Mucosa of stomach (tissue), 1 donor: ENCODE measurements around the gene DERA.

Experiments
- H3K27me3 ChIP-seq: one replicate; pipeline ENCODE4 v1.7.0; 2013; ENCODE audit warnings: mild to moderate bottlenecking, low read length; ENCODE audit not compliant: control insufficient read depth, insufficient read depth
- H3K36me3 ChIP-seq: one replicate; pipeline ENCODE4 v1.7.0; 2013; ENCODE audit warnings: low read length; ENCODE audit not compliant: control insufficient read depth, insufficient read depth
- H3K4me1 ChIP-seq: one replicate; pipeline ENCODE4 v1.7.0; 2013; ENCODE audit warnings: mild to moderate bottlenecking, low read length; ENCODE audit not compliant: control insufficient read depth, insufficient read depth
- H3K4me3 ChIP-seq: one replicate; pipeline ENCODE4 v1.7.0; 2013; ENCODE audit warnings: low read length
- H3K9ac ChIP-seq: one replicate; pipeline ENCODE4 v1.7.0; 2013; ENCODE audit warnings: mild to moderate bottlenecking, low read length, moderate library complexity
- H3K9me3 ChIP-seq: one replicate; pipeline ENCODE4 v1.7.0; 2013; ENCODE audit warnings: mild to moderate bottlenecking, low read length, moderate library complexity; ENCODE audit not compliant: control insufficient read depth
- donor health status: Pancreatic carcinoma.

Gene DERA

GRCh38 chr12:16070113-16070512 is 159.0 kb downstream of the DERA start:
- H3K9me3 ChIP-seq: no peaks in the 10 kb centered on the region
- H3K27me3 ChIP-seq: no peaks in the 10 kb centered on the region
- no peaks in the 10 kb centered on the region for H3K4me1 ChIP-seq

GRCh38 chr12:16072678-16073077 is 161.5 kb downstream of the DERA start:
- Histone ChIP-seq H3K4me1 (no peaks in the 10 kb centered on the region), H3K9ac (no peak overlapping the region), H3K4me3 (no peak overlapping the region), H3K36me3 (no peaks in the 10 kb centered on the region), H3K27me3 (no peaks in the 10 kb centered on the region), H3K9me3 (no peaks in the 10 kb centered on the region)

More at GRCh38 chr12:16070113-16070512, 159.0 kb downstream of the DERA start:
- H3K9ac ChIP-seq: no peak overlapping the region
- H3K4me3 ChIP-seq: no peak overlapping the region
- H3K36me3 ChIP-seq: no peaks in the 10 kb centered on the region

GRCh38 chr12:16074894-16075293 is 163.8 kb downstream of the DERA start:
- no peaks in the 10 kb centered on the region for H3K4me1 ChIP-seq
- no peaks in the 10 kb centered on the region for H3K27me3 ChIP-seq
- no peaks in the 10 kb centered on the region for H3K36me3 ChIP-seq
- no peak overlapping the region for H3K9ac ChIP-seq
- no peaks in the 10 kb centered on the region for H3K9me3 ChIP-seq
- H3K4me3 ChIP-seq: no peak overlapping the region

- Histone ChIP-seq H3K27me3 (no peaks in the 10 kb centered on the region), H3K4me3 (no peak overlapping the region), H3K4me1 (no peaks in the 10 kb centered on the region), H3K9me3 (no peaks in the 10 kb centered on the region), H3K9ac (no peak overlapping the region), H3K36me3 (no peaks in the 10 kb centered on the region)
These were observed 164.8 kb downstream of the DERA start for GRCh38 chr12:16075887-16076286.

GRCh38 chr12:16076557-16076956 is 165.4 kb downstream of the DERA start:
- Histone ChIP-seq H3K4me1 (no peaks in the 10 kb centered on the region), H3K4me3 (no peak overlapping the region), H3K9ac (no peak overlapping the region), H3K36me3 (no peaks in the 10 kb centered on the region), H3K27me3 (no peaks in the 10 kb centered on the region), H3K9me3 (no peaks in the 10 kb centered on the region)

GRCh38 chr12:16076970-16077522 is 165.9 kb downstream of the DERA start:
- Histone ChIP-seq H3K9ac (no peak overlapping the region), H3K4me3 (no peak overlapping the region), H3K27me3 (no peaks in the 10 kb centered on the region), H3K4me1 (no peaks in the 10 kb centered on the region), H3K36me3 (no peaks in the 10 kb centered on the region), H3K9me3 (no peaks in the 10 kb centered on the region)

GRCh38 chr12:16086462-16086861 is 175.3 kb downstream of the DERA start:
- Histone ChIP-seq H3K4me3 (no peak overlapping the region), H3K36me3 (no peaks in the 10 kb centered on the region), H3K27me3 (no peaks in the 10 kb centered on the region), H3K9ac (no peak overlapping the region), H3K4me1 (no peaks in the 10 kb centered on the region), H3K9me3 (no peaks in the 10 kb centered on the region)

- Histone ChIP-seq H3K4me1 (no peaks in the 10 kb centered on the region), H3K9ac (no peak overlapping the region), H3K4me3 (no peak overlapping the region), H3K9me3 (no peaks in the 10 kb centered on the region), H3K27me3 (no peaks in the 10 kb centered on the region), H3K36me3 (no peaks in the 10 kb centered on the region)
These were observed 175.8 kb downstream of the DERA start for GRCh38 chr12:16086942-16087341.
